HCT116 (cell line): Measurements from ENCODE around the gene FECH.

Experiments used
- ATF3 ChIP-seq: IDR thresholded peaks from 2 replicates; pipeline ENCODE4 v1.6.1; 2012
- CTCF ChIP-seq, 3 experiments: fragments of 200-600 bp in 1 of 3; sonication (generic) in 1 of 3; IDR thresholded peaks in 2 of 3; conservative IDR thresholded peaks in 1 of 3; 2 replicates each; pipeline ENCODE4 v1.5.1; 2012 to 2017; ENCODE audit warnings: low read depth in 2 of 3, low read length in 2 of 3, antibody characterized with exemption in 1 of 3, borderline replicate concordance in 1 of 3, control low read depth in 1 of 3, mild to moderate bottlenecking in 1 of 3, mixed read lengths in 1 of 3, mixed run types in 1 of 3, moderate library complexity in 1 of 3; ENCODE audit not compliant: insufficient read depth in 1 of 3
- EZH2 ChIP-seq: fragments of 200-600 bp; sonication (generic); IDR thresholded peaks from 2 replicates; pipeline ENCODE4 v1.6.1; 2017; ENCODE audit warnings: antibody characterized with exemption, mixed run types
- MAX ChIP-seq: IDR thresholded peaks from 2 replicates; pipeline ENCODE4 v1.6.1; 2012
- POLR2AphosphoS5 ChIP-seq: IDR thresholded peaks from 2 replicates; pipeline ENCODE4 v1.6.1; 2011; ENCODE audit warnings: mild to moderate bottlenecking, low read depth, low read length, moderate library complexity
- SP1 ChIP-seq: IDR thresholded peaks from 2 replicates; pipeline ENCODE4 v1.6.1; 2012; ENCODE audit warnings: low read depth

- TF ChIP-seq CTCF (IDR thresholded peaks at IDR 0.05 in 2 of 3, conservative IDR thresholded peaks at IDR 0.05 in 1 of 3; ENCODE audit: borderline replicate concordance in 1 of 3, insufficient read depth in 1 of 3, low read depth in 2 of 3, low read length in 2 of 3) (no peak), SP1 (no peak), EZH2 (no peak), ATF3 (no peak), MAX (no peak), POLR2AphosphoS5 (no peak)
These were observed 34.7 kb upstream of the FECH start for GRCh38 chr18:57621246-57621604.
